ENCODE data around the gene TXNDC5.

TXNDC5 gene

DNA sequence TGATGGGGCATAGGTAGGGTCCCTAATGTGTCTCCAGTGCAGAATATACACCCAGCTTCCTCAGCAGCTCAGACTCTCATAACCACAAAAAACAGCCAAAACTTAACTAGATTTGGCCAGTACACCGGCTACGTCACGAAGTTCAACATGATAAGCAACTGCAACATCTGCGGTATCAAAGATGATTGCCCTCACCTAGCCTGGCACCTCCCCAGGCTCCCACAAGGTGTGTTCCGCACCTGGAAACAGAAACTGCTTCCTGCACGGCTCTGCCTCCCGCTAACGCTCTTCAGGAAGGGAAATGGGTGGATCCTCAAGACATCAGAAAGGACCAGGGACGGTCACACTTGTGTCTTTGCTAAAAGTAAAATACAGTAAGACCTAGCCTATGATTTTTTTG lies 9.5 kb downstream of the TXNDC5 start:
- TF ChIP-seq, protein P1, sequence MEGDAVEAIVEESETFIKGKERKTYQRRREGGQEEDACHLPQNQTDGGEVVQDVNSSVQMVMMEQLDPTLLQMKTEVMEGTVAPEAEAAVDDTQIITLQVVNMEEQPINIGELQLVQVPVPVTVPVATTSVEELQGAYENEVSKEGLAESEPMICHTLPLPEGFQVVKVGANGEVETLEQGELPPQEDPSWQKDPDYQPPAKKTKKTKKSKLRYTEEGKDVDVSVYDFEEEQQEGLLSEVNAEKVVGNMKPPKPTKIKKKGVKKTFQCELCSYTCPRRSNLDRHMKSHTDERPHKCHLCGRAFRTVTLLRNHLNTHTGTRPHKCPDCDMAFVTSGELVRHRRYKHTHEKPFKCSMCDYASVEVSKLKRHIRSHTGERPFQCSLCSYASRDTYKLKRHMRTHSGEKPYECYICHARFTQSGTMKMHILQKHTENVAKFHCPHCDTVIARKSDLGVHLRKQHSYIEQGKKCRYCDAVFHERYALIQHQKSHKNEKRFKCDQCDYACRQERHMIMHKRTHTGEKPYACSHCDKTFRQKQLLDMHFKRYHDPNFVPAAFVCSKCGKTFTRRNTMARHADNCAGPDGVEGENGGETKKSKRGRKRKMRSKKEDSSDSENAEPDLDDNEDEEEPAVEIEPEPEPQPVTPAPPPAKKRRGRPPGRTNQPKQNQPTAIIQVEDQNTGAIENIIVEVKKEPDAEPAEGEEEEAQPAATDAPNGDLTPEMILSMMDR (IDR thresholded peaks at IDR 0.05; ENCODE audit: insufficient read depth, low read length) = no peak
- TF ChIP-seq GABPA (IDR thresholded peaks at IDR 0.05; ENCODE audit: low read depth) (no peak), SPI1 (IDR thresholded peaks at IDR 0.05; ENCODE audit: borderline replicate concordance, low read depth) (no peak), POLR2AphosphoS5 (IDR thresholded peaks at IDR 0.05; ENCODE audit: low read depth) (no peak)
- TF ChIP-seq, protein P2, sequence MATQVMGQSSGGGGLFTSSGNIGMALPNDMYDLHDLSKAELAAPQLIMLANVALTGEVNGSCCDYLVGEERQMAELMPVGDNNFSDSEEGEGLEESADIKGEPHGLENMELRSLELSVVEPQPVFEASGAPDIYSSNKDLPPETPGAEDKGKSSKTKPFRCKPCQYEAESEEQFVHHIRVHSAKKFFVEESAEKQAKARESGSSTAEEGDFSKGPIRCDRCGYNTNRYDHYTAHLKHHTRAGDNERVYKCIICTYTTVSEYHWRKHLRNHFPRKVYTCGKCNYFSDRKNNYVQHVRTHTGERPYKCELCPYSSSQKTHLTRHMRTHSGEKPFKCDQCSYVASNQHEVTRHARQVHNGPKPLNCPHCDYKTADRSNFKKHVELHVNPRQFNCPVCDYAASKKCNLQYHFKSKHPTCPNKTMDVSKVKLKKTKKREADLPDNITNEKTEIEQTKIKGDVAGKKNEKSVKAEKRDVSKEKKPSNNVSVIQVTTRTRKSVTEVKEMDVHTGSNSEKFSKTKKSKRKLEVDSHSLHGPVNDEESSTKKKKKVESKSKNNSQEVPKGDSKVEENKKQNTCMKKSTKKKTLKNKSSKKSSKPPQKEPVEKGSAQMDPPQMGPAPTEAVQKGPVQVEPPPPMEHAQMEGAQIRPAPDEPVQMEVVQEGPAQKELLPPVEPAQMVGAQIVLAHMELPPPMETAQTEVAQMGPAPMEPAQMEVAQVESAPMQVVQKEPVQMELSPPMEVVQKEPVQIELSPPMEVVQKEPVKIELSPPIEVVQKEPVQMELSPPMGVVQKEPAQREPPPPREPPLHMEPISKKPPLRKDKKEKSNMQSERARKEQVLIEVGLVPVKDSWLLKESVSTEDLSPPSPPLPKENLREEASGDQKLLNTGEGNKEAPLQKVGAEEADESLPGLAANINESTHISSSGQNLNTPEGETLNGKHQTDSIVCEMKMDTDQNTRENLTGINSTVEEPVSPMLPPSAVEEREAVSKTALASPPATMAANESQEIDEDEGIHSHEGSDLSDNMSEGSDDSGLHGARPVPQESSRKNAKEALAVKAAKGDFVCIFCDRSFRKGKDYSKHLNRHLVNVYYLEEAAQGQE (IDR thresholded peaks at IDR 0.05; ENCODE audit: insufficient replicate concordance, low read depth) = no peak
- DNase-seq (ENCODE audit: low read depth in 1 of 2, low spot score in 1 of 2) = no peak
- no peak overlapping the region for H3K27ac ChIP-seq (replicated peaks)
- no peak overlapping the region for H3K4me3 ChIP-seq (replicated peaks; ENCODE audit: insufficient read depth, low read length)
- no peaks in the 10 kb centered on the region for H3K27me3 ChIP-seq (ENCODE audit: insufficient read depth, poor library complexity, severe bottlenecking)

DNA sequence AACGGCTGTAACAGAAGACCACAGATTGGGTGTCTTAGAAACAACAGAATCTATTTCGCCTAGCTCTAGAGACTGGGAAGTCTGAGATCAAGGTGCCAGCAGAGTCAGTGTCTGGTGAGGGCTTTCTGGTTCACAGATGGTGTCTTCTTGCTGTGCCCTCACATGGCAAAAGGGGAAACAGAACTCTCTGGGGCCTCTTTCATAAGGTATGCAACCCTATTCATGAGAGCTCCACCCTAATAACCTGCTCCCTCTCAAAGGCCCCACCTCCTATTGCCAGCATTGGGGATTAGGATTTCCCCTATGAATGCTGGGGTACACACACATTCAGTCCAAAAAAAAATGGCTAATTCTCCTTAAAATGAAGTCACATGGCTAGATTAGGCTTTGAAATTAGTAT lies 10.0 kb downstream of the TXNDC5 start:
- Histone ChIP-seq H3K27me3 (ENCODE audit: insufficient read depth, poor library complexity, severe bottlenecking) (no peaks in the 10 kb centered on the region), H3K4me3 (replicated peaks; ENCODE audit: insufficient read depth, low read length) (no peak overlapping the region), H3K27ac (replicated peaks) (no peak overlapping the region)
- TF ChIP-seq GABPA (IDR thresholded peaks at IDR 0.05; ENCODE audit: low read depth) (no peak), POLR2AphosphoS5 (IDR thresholded peaks at IDR 0.05; ENCODE audit: low read depth) (no peak), SPI1 (IDR thresholded peaks at IDR 0.05; ENCODE audit: borderline replicate concordance, low read depth) (no peak)
- TF ChIP-seq, protein P1 (IDR thresholded peaks at IDR 0.05; ENCODE audit: insufficient read depth, low read length) = no peak
- TF ChIP-seq, protein P2 (IDR thresholded peaks at IDR 0.05; ENCODE audit: insufficient replicate concordance, low read depth) = no peak
- DNase-seq (ENCODE audit: low read depth in 1 of 2, low spot score in 1 of 2) = peak in 1 of 2 experiments; percentile 36

GRCh38 chr6:7899889-7900213 lies 10.7 kb downstream of the TXNDC5 start:
- no peaks in the 10 kb centered on the region for H3K27me3 ChIP-seq (ENCODE audit: insufficient read depth, poor library complexity, severe bottlenecking)
- H3K27ac ChIP-seq (replicated peaks) = no peak overlapping the region
- no peak for DNase-seq (ENCODE audit: low read depth in 1 of 2, low spot score in 1 of 2)
- H3K4me3 ChIP-seq (replicated peaks; ENCODE audit: insufficient read depth, low read length) = no peak overlapping the region
- TF ChIP-seq POLR2AphosphoS5 (IDR thresholded peaks at IDR 0.05; ENCODE audit: low read depth) = no peak
- TF ChIP-seq, protein P2 (IDR thresholded peaks at IDR 0.05; ENCODE audit: insufficient replicate concordance, low read depth) = no peak
- TF ChIP-seq, protein P1 (IDR thresholded peaks at IDR 0.05; ENCODE audit: insufficient read depth, low read length) = no peak
- no peak for TF ChIP-seq SPI1 (IDR thresholded peaks at IDR 0.05; ENCODE audit: borderline replicate concordance, low read depth)
- TF ChIP-seq GABPA (IDR thresholded peaks at IDR 0.05; ENCODE audit: low read depth) = no peak

Data from HL-60 (cell line).